ENCODE data around the gene ARAP1.

GRCh38 chr11:72712168-72712751, 39.9 kb downstream of the ARAP1 start:
- no peak for TF ChIP-seq EZH2 (IDR thresholded peaks at IDR 0.05; ENCODE audit: borderline replicate concordance, low read depth, low read length, poor library complexity, severe bottlenecking)
- TF ChIP-seq CTCF (conservative IDR thresholded peaks at IDR 0.05; ENCODE audit: low read depth, low read length): no peak

Measured in A673 (cell line).